Thoracic aorta (tissue), 2 donors: ENCODE data around the gene GARIN5A. TPM values are rescaled to one million over a fixed set of nuclear protein-coding genes. Genes with fewer than 3 reads are reported as not detected.

ENCODE experiments used
- ATAC-seq: fragments of 150-250 bp; one replicate; pipeline ENCODE4 v1.8.0; 2017; ENCODE audit warnings: low read depth; ENCODE audit not compliant: insufficient number of reproducible peaks, low FRiP score
- DNase-seq: peaks from one replicate; pipeline ENCODE4 v3.0.0-alpha.2; 2020; ENCODE audit warnings: low spot score
- H3K27ac ChIP-seq, 2 donors: fragments of 200-600 bp; sonication (generic); 1 replicate in 1 of 2; 2 replicates in 1 of 2; pipeline ENCODE4 v1.5.1; 2016; ENCODE audit warnings: mild to moderate bottlenecking in 2 of 2, moderate library complexity in 2 of 2
- H3K27me3 ChIP-seq: fragments of 200-600 bp; sonication (generic); replicated peaks from 2 replicates; pipeline ENCODE4 v1.6.0; 2016; ENCODE audit warnings: mild to moderate bottlenecking; ENCODE audit not compliant: insufficient read depth
- H3K36me3 ChIP-seq: fragments of 200-600 bp; sonication (generic); one replicate; pipeline ENCODE4 v1.5.1; 2016
- H3K4me1 ChIP-seq, 2 donors: fragments of 200-600 bp; sonication (generic); 1 replicate in 1 of 2; 2 replicates in 1 of 2; pipeline versions ENCODE4 v1.5.1 to v1.6.0; 2016; ENCODE audit warnings: low read depth in 2 of 2, mild to moderate bottlenecking in 1 of 2; ENCODE audit not compliant: control insufficient read depth in 1 of 2
- H3K4me3 ChIP-seq: fragments of 200-600 bp; sonication (generic); 2 replicates; pipeline ENCODE4 v1.5.1; 2016; ENCODE audit warnings: mild to moderate bottlenecking
- H3K9me3 ChIP-seq: fragments of 200-600 bp; sonication (generic); 2 replicates; pipeline ENCODE4 v1.5.1; 2016
- total RNA-seq, 2 donors: library from RNA; depleted of rRNA; stranded (reverse); fragments of >200 nt; gene quantifications; one replicate each; pipeline versions ENCODE4 v1.1.0 to v1.2.3, GENCODE V29; 2016
- TF ChIP-seq, protein P1 (sequence below): fragments of 200-600 bp; sonication (generic); IDR thresholded peaks from one replicate; pipeline ENCODE4 v1.5.1; 2019; ENCODE audit warnings: antibody characterized with exemption

The GARIN5A gene
- total RNA-seq, 2 donors from 2014 or later: 0.56 TPM; not detected in 1

GRCh38 chr19:50518091-50519005, 41.7 kb upstream of the GARIN5A start:
- TF ChIP-seq, protein P1, sequence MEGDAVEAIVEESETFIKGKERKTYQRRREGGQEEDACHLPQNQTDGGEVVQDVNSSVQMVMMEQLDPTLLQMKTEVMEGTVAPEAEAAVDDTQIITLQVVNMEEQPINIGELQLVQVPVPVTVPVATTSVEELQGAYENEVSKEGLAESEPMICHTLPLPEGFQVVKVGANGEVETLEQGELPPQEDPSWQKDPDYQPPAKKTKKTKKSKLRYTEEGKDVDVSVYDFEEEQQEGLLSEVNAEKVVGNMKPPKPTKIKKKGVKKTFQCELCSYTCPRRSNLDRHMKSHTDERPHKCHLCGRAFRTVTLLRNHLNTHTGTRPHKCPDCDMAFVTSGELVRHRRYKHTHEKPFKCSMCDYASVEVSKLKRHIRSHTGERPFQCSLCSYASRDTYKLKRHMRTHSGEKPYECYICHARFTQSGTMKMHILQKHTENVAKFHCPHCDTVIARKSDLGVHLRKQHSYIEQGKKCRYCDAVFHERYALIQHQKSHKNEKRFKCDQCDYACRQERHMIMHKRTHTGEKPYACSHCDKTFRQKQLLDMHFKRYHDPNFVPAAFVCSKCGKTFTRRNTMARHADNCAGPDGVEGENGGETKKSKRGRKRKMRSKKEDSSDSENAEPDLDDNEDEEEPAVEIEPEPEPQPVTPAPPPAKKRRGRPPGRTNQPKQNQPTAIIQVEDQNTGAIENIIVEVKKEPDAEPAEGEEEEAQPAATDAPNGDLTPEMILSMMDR: no peak
- ATAC-seq (no peak), DNase-seq (no peak)
- Histone ChIP-seq H3K4me1 (no peaks in the 10 kb centered on the region), H3K36me3 (no peaks in the 10 kb centered on the region), H3K4me3 (no peak overlapping the region), H3K27me3 (no peaks in the 10 kb centered on the region), H3K27ac (no peak overlapping the region), H3K9me3 (no peaks in the 10 kb centered on the region)

DNA sequence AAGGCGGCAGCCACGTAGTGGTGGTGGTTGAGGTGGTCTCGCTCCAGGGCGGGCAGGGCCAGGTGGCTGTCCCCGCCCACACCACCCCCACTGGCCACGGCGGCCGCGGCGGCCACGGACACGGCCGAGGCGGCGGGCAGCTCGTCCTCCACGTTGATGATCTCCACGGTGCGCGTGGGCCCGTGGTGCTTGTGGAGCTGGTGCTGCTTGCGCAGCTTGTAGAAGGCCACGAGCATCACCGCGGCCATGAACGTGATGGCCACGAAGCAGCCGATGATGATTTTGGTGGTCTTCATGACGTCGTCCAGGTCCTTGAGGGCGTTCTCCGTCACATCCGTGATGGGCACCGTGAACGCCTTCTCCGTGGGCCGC, 41.0 kb upstream of the GARIN5A start:
- H3K4me1 ChIP-seq: no peaks in the 10 kb centered on the region
- TF ChIP-seq, protein P1: no peak
- H3K4me3 ChIP-seq: no peak overlapping the region
- no peak for ATAC-seq
- H3K27me3 ChIP-seq: no peaks in the 10 kb centered on the region
- no peak overlapping the region for H3K27ac ChIP-seq
- no peaks in the 10 kb centered on the region for H3K9me3 ChIP-seq
- no peak for DNase-seq
- no peaks in the 10 kb centered on the region for H3K36me3 ChIP-seq

GRCh38 chr19:50516964-50517703, 40.5 kb upstream of the GARIN5A start:
- ATAC-seq: no peak
- DNase-seq: no peak
- no peaks in the 10 kb centered on the region for H3K27me3 ChIP-seq
- H3K4me1 ChIP-seq: no peaks in the 10 kb centered on the region
- no peak overlapping the region for H3K4me3 ChIP-seq
- no peaks in the 10 kb centered on the region for H3K36me3 ChIP-seq
- TF ChIP-seq, protein P1: no peak
- no peak overlapping the region for H3K27ac ChIP-seq
- no peaks in the 10 kb centered on the region for H3K9me3 ChIP-seq

- Histone ChIP-seq H3K27ac (no peak overlapping the region), H3K4me1 (no peaks in the 10 kb centered on the region), H3K4me3 (no peak overlapping the region), H3K9me3 (no peaks in the 10 kb centered on the region), H3K27me3 (no peaks in the 10 kb centered on the region), H3K36me3 (no peaks in the 10 kb centered on the region)
- ATAC-seq (no peak), DNase-seq (no peak)
- TF ChIP-seq, protein P1: no peak
Observed at GRCh38 chr19:50516456-50516855, 39.8 kb upstream of the GARIN5A start.

DNA sequence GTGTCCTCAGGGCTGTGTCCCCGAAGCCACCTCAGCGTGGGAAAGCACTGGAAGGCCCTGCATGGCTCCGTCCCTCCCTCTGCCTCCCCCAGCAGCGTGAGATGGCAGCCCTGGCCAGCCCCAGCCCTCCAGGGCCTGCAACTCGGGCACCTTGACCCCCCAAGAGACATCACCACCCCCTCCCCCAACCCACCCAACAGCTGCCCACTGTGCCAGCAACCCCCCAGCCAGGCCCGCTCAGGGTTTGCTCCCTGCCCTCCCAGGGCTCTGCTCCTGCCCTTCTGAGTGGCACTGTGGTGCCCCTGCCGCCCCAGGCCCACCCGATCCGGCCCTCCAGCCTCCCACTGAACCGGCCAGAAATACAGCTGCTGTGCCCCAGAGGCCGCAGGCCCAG, 38.5 kb upstream of the GARIN5A start:
- H3K27me3 ChIP-seq: no peaks in the 10 kb centered on the region
- TF ChIP-seq, protein P1: no peak
- ATAC-seq (no peak), DNase-seq (no peak)
- H3K9me3 ChIP-seq: no peaks in the 10 kb centered on the region
- H3K27ac ChIP-seq: no peak overlapping the region
- no peak overlapping the region for H3K4me3 ChIP-seq
- no peaks in the 10 kb centered on the region for H3K36me3 ChIP-seq
- peaks cover 4 to 6% of the 10 kb centered on the region in 2 donors for H3K4me1 ChIP-seq
